MM.1S (cell line): Measurements from ENCODE around the gene RNF180.

Experiments used
- DNase-seq: peaks from one replicate; pipeline ENCODE4 v3.0.0-alpha.2; 2015
- H2AFZ ChIP-seq: fragments of 300-600 bp; sonication (generic); 2 replicates; pipeline ENCODE4 v1.6.0; 2016; ENCODE audit warnings: antibody characterized with exemption, low read length
- H3F3A ChIP-seq: fragments of 300-600 bp; sonication (generic); 2 replicates; pipeline ENCODE4 v1.6.1; 2016; ENCODE audit warnings: mild to moderate bottlenecking, antibody characterized with exemption, low read length, moderate library complexity, mixed read lengths; ENCODE audit not compliant: insufficient read depth
- H3K27ac ChIP-seq: fragments of 300-600 bp; sonication (generic); 2 replicates; pipeline ENCODE4 v1.5.1; 2016; ENCODE audit warnings: mild to moderate bottlenecking, low read length
- H3K27me3 ChIP-seq: fragments of 300-600 bp; sonication (generic); replicated peaks from 2 replicates; pipeline ENCODE4 v1.6.0; 2016; ENCODE audit warnings: low read length; ENCODE audit not compliant: insufficient read depth
- H3K36me3 ChIP-seq: fragments of 300-600 bp; sonication (generic); replicated peaks from 2 replicates; pipeline ENCODE4 v1.6.1; 2016; ENCODE audit warnings: mild to moderate bottlenecking, low read length, mixed read lengths; ENCODE audit not compliant: insufficient read depth
- H3K4me1 ChIP-seq: fragments of 300-600 bp; sonication (generic); 2 replicates; pipeline ENCODE4 v1.6.1; 2016; ENCODE audit warnings: low read length, mixed read lengths
- H3K4me2 ChIP-seq: fragments of 300-600 bp; sonication (generic); 2 replicates; pipeline ENCODE4 v1.6.0; 2016; ENCODE audit warnings: low read depth, low read length
- H3K4me3 ChIP-seq: fragments of 300-600 bp; sonication (generic); 2 replicates; pipeline ENCODE4 v1.5.1; 2016; ENCODE audit warnings: low read length, mixed read lengths
- H3K79me2 ChIP-seq: fragments of 300-600 bp; sonication (generic); 2 replicates; pipeline ENCODE4 v1.6.1; 2016; ENCODE audit warnings: mixed run types, low read length, mixed read lengths
- H3K9ac ChIP-seq: fragments of 300-600 bp; sonication (generic); 2 replicates; pipeline ENCODE4 v1.6.1; 2016; ENCODE audit warnings: low read length, mixed read lengths
- H3K9me2 ChIP-seq: fragments of 300-600 bp; sonication (generic); replicated peaks from 2 replicates; pipeline ENCODE4 v1.6.1; 2016; ENCODE audit warnings: mild to moderate bottlenecking, low read length, mixed read lengths; ENCODE audit not compliant: insufficient read depth
- H3K9me3 ChIP-seq: fragments of 300-600 bp; sonication (generic); replicated peaks from 2 replicates; pipeline ENCODE4 v1.6.1; 2016; ENCODE audit warnings: mild to moderate bottlenecking, low read length, mixed read lengths; ENCODE audit not compliant: insufficient read depth
- H4K20me1 ChIP-seq: fragments of 300-600 bp; sonication (generic); 2 replicates; pipeline ENCODE4 v1.6.1; 2016; ENCODE audit warnings: mild to moderate bottlenecking, low read length, moderate library complexity, mixed read lengths; ENCODE audit not compliant: insufficient read depth
- CTCF ChIP-seq: fragments of 300-600 bp; sonication (generic); IDR thresholded peaks from 2 replicates; pipeline ENCODE4 v1.5.1; 2016; ENCODE audit warnings: antibody characterized with exemption, low read length, mixed read lengths
- EZH2 ChIP-seq: fragments of 300-600 bp; sonication (generic); optimal IDR thresholded peaks from 2 replicates; pipeline ENCODE3; 2017; ENCODE audit warnings: low read depth, mild to moderate bottlenecking, antibody characterized with exemption, low read length, mixed read lengths
- EZH2phosphoT487 ChIP-seq: fragments of 300-600 bp; sonication (generic); IDR thresholded peaks from 2 replicates; pipeline ENCODE4 v1.6.1; 2018; ENCODE audit warnings: antibody characterized with exemption, low read length

Gene RNF180

GRCh38 chr5:64417390-64417789, 251.7 kb downstream of the RNF180 start:
- Histone ChIP-seq H3K27ac (no peak overlapping the region), H3K4me2 (no peak overlapping the region), H3K27me3 (no peaks in the 10 kb centered on the region), H3K4me3 (no peak overlapping the region), H3K9ac (no peak overlapping the region), H3K36me3 (no peaks in the 10 kb centered on the region), H3K79me2 (no peaks in the 10 kb centered on the region), H2AFZ (no peak overlapping the region), H3F3A (no peaks in the 10 kb centered on the region), H3K9me2 (no peaks in the 10 kb centered on the region), H3K9me3 (no peaks in the 10 kb centered on the region), H3K4me1 (no peaks in the 10 kb centered on the region), H4K20me1 (no peaks in the 10 kb centered on the region)
- DNase-seq: no peak
- TF ChIP-seq CTCF (no peak), EZH2phosphoT487 (no peak), EZH2 (no peak)

- Histone ChIP-seq H3K9ac (no peak overlapping the region), H3K4me1 (no peaks in the 10 kb centered on the region), H3F3A (no peaks in the 10 kb centered on the region), H3K9me2 (no peaks in the 10 kb centered on the region), H2AFZ (no peak overlapping the region), H4K20me1 (no peaks in the 10 kb centered on the region), H3K4me2 (no peak overlapping the region), H3K79me2 (no peaks in the 10 kb centered on the region), H3K27me3 (no peaks in the 10 kb centered on the region), H3K36me3 (no peaks in the 10 kb centered on the region), H3K4me3 (no peak overlapping the region), H3K27ac (no peak overlapping the region), H3K9me3 (no peaks in the 10 kb centered on the region)
- no peak for DNase-seq
- TF ChIP-seq CTCF (no peak), EZH2phosphoT487 (no peak), EZH2 (no peak)
These were observed 252.4 kb downstream of the RNF180 start for GRCh38 chr5:64418013-64418412.
